GM12878 (cell line): ENCODE results near the gene PPAT. TPM values are rescaled to one million over a fixed set of nuclear protein-coding genes. Genes with fewer than 3 reads are reported as not detected.

Experiments used
- ATAC-seq: fragments of 200-7000 bp; cut with Tn5 transposase; 3 replicates; pipeline ENCODE4 v1.9.1; 2020; ENCODE audit warnings: mild to moderate bottlenecking, moderate library complexity
- BruUV-seq: library from RNA; stranded (reverse); fragments of 400-500 nt; replicated peaks from 2 replicates; lab custom pipeline; 2021; lab: Mats Ljungman, UMichigan
- CTCF ChIA-PET: fragments of 300-600 bp; sonication (Branson Sonifier 250); formaldehyde crosslinking; extraction: SDS; loops from one replicate; lab custom pipeline; 2021; ENCODE audit warnings: inconsistent platforms; lab: Yijun Ruan, JAX
- POLR2A ChIA-PET: fragments of 350-600 bp; formaldehyde crosslinking; extraction: SDS; loops from one replicate; lab custom pipeline; 2021; ENCODE audit warnings: inconsistent platforms; lab: Charles Lee
- RAD21 ChIA-PET: fragments of 300-600 bp; sonication (Branson Sonifier 250); formaldehyde crosslinking; loops from one replicate; lab custom pipeline; 2023; ENCODE audit warnings: antibody characterized with exemption; ENCODE audit not compliant: unreplicated experiment; lab: Charles Lee
- SMC1A ChIA-PET: fragments of 300-600 bp; sonication (Branson Sonifier 250); formaldehyde crosslinking; loops from one replicate; lab custom pipeline; 2023; ENCODE audit not compliant: unreplicated experiment, uncharacterized antibody; lab: Charles Lee
- DNase-seq: peaks from one replicate; pipeline ENCODE4 v3.0.0-alpha.2; 2011; ENCODE audit warnings: low read depth, low spot score
- FAIRE-seq: peaks from 3 replicates; lab custom pipeline; 2011; peaks lifted over from hg19 to GRCh38; lab: Jason Lieb, UNC
- H2AFZ ChIP-seq: 2 replicates; pipeline ENCODE4 v1.6.0; 2011; ENCODE audit warnings: low read depth, low read length, control low read depth; ENCODE audit not compliant: control insufficient read depth
- H3K27ac ChIP-seq: 2 replicates; pipeline ENCODE4 v1.5.1; 2011; ENCODE audit warnings: control low read depth; ENCODE audit not compliant: control insufficient read depth, insufficient read depth
- H3K27me3 ChIP-seq, 2 experiments: replicated peaks in 1 of 2; 2 replicates each; pipeline versions ENCODE4 v1.6.0 to v1.6.1; 2011; ENCODE audit warnings: low read length in 1 of 2; ENCODE audit not compliant: control insufficient read depth in 2 of 2, insufficient read depth in 2 of 2
- H3K36me3 ChIP-seq, 2 experiments: 2 replicates each; pipeline ENCODE4 v1.5.1; 2011; ENCODE audit warnings: low read length in 1 of 2; ENCODE audit not compliant: control insufficient read depth in 2 of 2, insufficient read depth in 2 of 2
- H3K4me1 ChIP-seq: 2 replicates; pipeline ENCODE4 v1.6.1; 2011; ENCODE audit warnings: mild to moderate bottlenecking, low read length, moderate library complexity, mixed read lengths; ENCODE audit not compliant: control insufficient read depth, insufficient read depth
- H3K4me2 ChIP-seq: 2 replicates; pipeline ENCODE4 v1.6.0; 2011; ENCODE audit warnings: control low read depth; ENCODE audit not compliant: control insufficient read depth, insufficient read depth
- H3K4me3 ChIP-seq: fragments of 200-600 bp; sonication (generic); 2 replicates; pipeline ENCODE4 v1.5.1; 2016
- H3K79me2 ChIP-seq: 2 replicates; pipeline ENCODE4 v1.6.0; 2011; ENCODE audit warnings: low read length; ENCODE audit not compliant: control insufficient read depth, insufficient read depth
- H3K9ac ChIP-seq: 2 replicates; pipeline ENCODE4 v1.8.0; 2011; ENCODE audit warnings: low read length, control low read depth, mixed read lengths; ENCODE audit not compliant: control insufficient read depth, insufficient read depth
- H3K9me3 ChIP-seq: replicated peaks from 3 replicates; pipeline ENCODE4 v1.5.1; 2011; ENCODE audit warnings: mild to moderate bottlenecking, low read length; ENCODE audit not compliant: control insufficient read depth, insufficient read depth
- H4K20me1 ChIP-seq: 2 replicates; pipeline ENCODE4 v1.6.0; 2011; ENCODE audit not compliant: control insufficient read depth, insufficient read depth
- ASH2L ChIP-seq: fragments of 300-600, 200-600 bp; sonication (generic); IDR thresholded peaks from 2 replicates; pipeline ENCODE4 v1.6.1; 2017; ENCODE audit warnings: low read depth, mild to moderate bottlenecking, borderline replicate concordance
- CBFB ChIP-seq: IDR thresholded peaks from 2 replicates; pipeline ENCODE4 v1.6.1; 2016; ENCODE audit warnings: antibody characterized with exemption, low read depth
- CBX3 ChIP-seq: fragments of 200-600 bp; sonication (generic); IDR thresholded peaks from 2 replicates; pipeline ENCODE4 v1.6.1; 2016; ENCODE audit warnings: low read depth, borderline replicate concordance
- DPF2 ChIP-seq: fragments of 450-650 bp; IDR thresholded peaks from 2 replicates; pipeline ENCODE4 v1.6.1; 2017; ENCODE audit warnings: mild to moderate bottlenecking
- FOXK2 ChIP-seq: fragments of 450-650 bp; IDR thresholded peaks from 2 replicates; pipeline ENCODE4 v1.6.1; 2017; ENCODE audit warnings: mild to moderate bottlenecking, moderate library complexity
- GABPA ChIP-seq: IDR thresholded peaks from 2 replicates; pipeline ENCODE4 v1.6.1; 2014; ENCODE audit warnings: antibody characterized with exemption, low read depth, mild to moderate bottlenecking, inconsistent platforms
- HDAC2 ChIP-seq: fragments of 200-600 bp; sonication (generic); IDR thresholded peaks from 2 replicates; pipeline ENCODE4 v1.6.1; 2017
- IKZF2 ChIP-seq, 2 experiments: fragments of 450-650 bp; IDR thresholded peaks; 2 replicates each; pipeline ENCODE4 v1.6.1; 2017; ENCODE audit warnings: mild to moderate bottlenecking in 2 of 2, moderate library complexity in 2 of 2
- KAT2A ChIP-seq: conservative IDR thresholded peaks from 2 replicates; pipeline ENCODE4 v1.6.1; 2011; ENCODE audit warnings: low read depth, low read length; ENCODE audit not compliant: control insufficient read depth
- MYB ChIP-seq: fragments of 150-350 bp; IDR thresholded peaks from 2 replicates; pipeline ENCODE4 v1.6.1; 2014; ENCODE audit warnings: mild to moderate bottlenecking, low read depth, low read length, borderline replicate concordance
- PAX5 ChIP-seq: IDR thresholded peaks from 2 replicates; pipeline ENCODE4 v1.6.1; 2011; ENCODE audit warnings: low read depth, low read length, borderline replicate concordance
- POLR2AphosphoS5 ChIP-seq: IDR thresholded peaks from 2 replicates; pipeline ENCODE4 v1.6.1; 2011; ENCODE audit warnings: mild to moderate bottlenecking, low read length, inconsistent platforms
- RBBP5 ChIP-seq: fragments of 200-600 bp; sonication (generic); conservative IDR thresholded peaks from 2 replicates; pipeline ENCODE4 v1.6.1; 2016
- SIX5 ChIP-seq: IDR thresholded peaks from 2 replicates; pipeline ENCODE4 v1.6.1; 2011; ENCODE audit warnings: mild to moderate bottlenecking, low read depth, low read length, moderate library complexity; ENCODE audit not compliant: severe bottlenecking
- SMAD5 ChIP-seq: IDR thresholded peaks from 2 replicates; pipeline ENCODE4 v1.6.1; 2016; ENCODE audit warnings: antibody characterized with exemption, low read depth
- SMC3 ChIP-seq: IDR thresholded peaks from 2 replicates; pipeline ENCODE4 v1.6.1; 2011; ENCODE audit warnings: low read length, improper control_type of control experiment, borderline replicate concordance
- TCF12 ChIP-seq: IDR thresholded peaks from 2 replicates; pipeline ENCODE4 v1.6.1; 2011; ENCODE audit warnings: low read depth, mild to moderate bottlenecking, low read length
- YY1 ChIP-seq: IDR thresholded peaks from 2 replicates; pipeline ENCODE4 v1.6.1; 2011; ENCODE audit warnings: low read depth, mild to moderate bottlenecking, low read length
- WGBS: methylation state at CpG from one replicate; pipeline ENCODE4 v1.1.6; 2016; ENCODE audit warnings: low lambda C conversion rate; ENCODE audit not compliant: insufficient replicate concordance, insufficient coverage; ENCODE audit errors: missing lambda C conversion rate; 5-methylcytosine and 5-hydroxymethylcytosine counted together
- in situ Hi-C: fragments of 300-500 bp; cut with MboI; formaldehyde crosslinking; loops from 9 replicates; pipeline ENCODE4 v1.14.3; 2018; ENCODE audit warnings: mixed read lengths
- intact Hi-C: fragments of 100-400 bp; cut with micrococcal nuclease; formaldehyde crosslinking; loops from one replicate; pipeline ENCODE4 v1.14.2; 2022; ENCODE audit not compliant: unreplicated experiment
- polyA plus RNA-seq, 11 experiments: library from polyadenylated mRNA; depleted of rRNA in 4 of 11; unstranded in 6 of 11; stranded (reverse) in 5 of 11; fragments of >200 nt; fragmentation: Nextera tagmentation in 4 of 11; fragmentation: Illumina TruSeq in 1 of 11; extraction: Ambion mirVana in 4 of 11; extraction: Trizol in 1 of 11; gene quantifications; 1 replicate in 1 of 11; 2 replicates in 10 of 11; pipeline versions ENCODE4 v1.2.1 to v1.2.3, GENCODE V29; 2011 to 2016; ENCODE audit warnings: inconsistent platforms in 2 of 11, missing spikeins in 2 of 11, low read depth in 1 of 11
- total RNA-seq, 4 experiments: library from RNA; depleted of rRNA in 3 of 4; stranded (reverse); fragments of >200 nt in 3 of 4; fragmentation: Illumina TruSeq in 1 of 4; extraction: Trizol in 1 of 4; gene quantifications; 2 replicates each; pipeline versions ENCODE4 v1.2.1 to v1.2.3, GENCODE V29; 2013 to 2021
- TF ChIP-seq, protein P1 (sequence below): fragments of 450-650 bp; IDR thresholded peaks from 2 replicates; pipeline ENCODE4 v1.6.1; 2017; ENCODE audit warnings: low read depth, mild to moderate bottlenecking, moderate library complexity

PPAT gene
- total and polyA plus RNA-seq, 10 of the 15 experiments (the other 5 are each of a cell fraction or from before 2014, with no cell fraction given) = 24.9 to 50.7 (median 38.0) TPM

DNA sequence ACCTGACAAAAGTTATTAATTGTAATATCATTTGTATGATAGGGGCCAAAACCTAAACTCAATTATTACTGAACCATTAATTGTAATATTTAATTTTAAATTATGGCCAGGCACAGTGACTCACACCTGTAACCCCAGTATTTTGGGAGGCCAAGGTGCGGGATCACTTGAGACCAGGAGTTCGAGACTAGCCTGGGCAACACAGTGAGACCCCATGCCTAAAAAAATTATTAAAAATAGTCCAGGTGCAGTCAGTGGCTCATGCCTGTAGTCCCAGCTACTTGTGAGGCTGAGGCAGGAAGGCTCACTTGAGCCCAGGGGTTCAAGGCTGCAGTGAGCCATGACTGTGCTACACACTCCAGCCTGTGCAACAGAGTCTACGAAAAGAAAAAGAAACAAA is 18.0 kb downstream of the PPAT start:
- no peak for DNase-seq
- Histone ChIP-seq H2AFZ (no peak overlapping the region), H3K9me3 (no peaks in the 10 kb centered on the region), H3K9ac (no peak overlapping the region), H3K79me2 (peaks cover 78% of the 10 kb centered on the region), H3K27ac (no peak overlapping the region), H3K36me3 (0 out of 4 replicates have a peak, but pooled peaks cover 0 to 3% of the 10 kb centered on the region in 2 experiments), H3K4me1 (no peaks in the 10 kb centered on the region), H3K4me3 (no peak overlapping the region), H4K20me1 (no peaks in the 10 kb centered on the region), H3K27me3 (no peaks in the 10 kb centered on the region), H3K4me2 (no peak overlapping the region)
- POLR2A ChIA-PET = interaction anchor here (0.7 to 1.3 kb wide), 2 partner anchors 18 to 501 kb away, joined by 3 to 4 read pairs; partner anchors contain the start of genes PAICS and PPAT
- SMC1A ChIA-PET = interaction anchor here (1.3 kb wide), 1 partner anchor 23 kb away, joined by 4 read pairs; no protein-coding TSS in a partner anchor
- intact Hi-C loops = no loop called here
- no TSS peak for BruUV-seq
- ATAC-seq = no peak
- CTCF ChIA-PET = interaction anchor here (0.6 kb wide), 1 partner anchor 416 kb away, joined by 3 read pairs; no protein-coding TSS in a partner anchor
- no peak for TF ChIP-seq CBFB
- no peak for TF ChIP-seq IKZF2 (IDR thresholded peaks at IDR 0.05)
- no peak for TF ChIP-seq KAT2A
- TF ChIP-seq, protein P1, sequence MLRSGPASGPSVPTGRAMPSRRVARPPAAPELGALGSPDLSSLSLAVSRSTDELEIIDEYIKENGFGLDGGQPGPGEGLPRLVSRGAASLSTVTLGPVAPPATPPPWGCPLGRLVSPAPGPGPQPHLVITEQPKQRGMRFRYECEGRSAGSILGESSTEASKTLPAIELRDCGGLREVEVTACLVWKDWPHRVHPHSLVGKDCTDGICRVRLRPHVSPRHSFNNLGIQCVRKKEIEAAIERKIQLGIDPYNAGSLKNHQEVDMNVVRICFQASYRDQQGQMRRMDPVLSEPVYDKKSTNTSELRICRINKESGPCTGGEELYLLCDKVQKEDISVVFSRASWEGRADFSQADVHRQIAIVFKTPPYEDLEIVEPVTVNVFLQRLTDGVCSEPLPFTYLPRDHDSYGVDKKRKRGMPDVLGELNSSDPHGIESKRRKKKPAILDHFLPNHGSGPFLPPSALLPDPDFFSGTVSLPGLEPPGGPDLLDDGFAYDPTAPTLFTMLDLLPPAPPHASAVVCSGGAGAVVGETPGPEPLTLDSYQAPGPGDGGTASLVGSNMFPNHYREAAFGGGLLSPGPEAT = no peak
- TF ChIP-seq YY1 = no peak
- TF ChIP-seq HDAC2 = no peak
- TF ChIP-seq CBX3 = no peak
- TF ChIP-seq SMC3 = no peak
- TF ChIP-seq FOXK2 = no peak
- no peak for TF ChIP-seq SIX5
- TF ChIP-seq TCF12 = no peak
- no peak for TF ChIP-seq GABPA
- TF ChIP-seq RBBP5 = no peak
- TF ChIP-seq POLR2AphosphoS5 = no peak
- TF ChIP-seq DPF2 = no peak
- TF ChIP-seq MYB = no peak
- TF ChIP-seq PAX5 = no peak
- no peak for TF ChIP-seq ASH2L
- TF ChIP-seq SMAD5 = no peak
- WGBS = 97% methylated on average over 3 of the region's 3 CpGs
- FAIRE-seq = no peak
- RAD21 ChIA-PET = no interaction called here
- in situ Hi-C loops = no loop called here
